Measurements from ENCODE around the gene ARHGEF7.
"Not testable (repeated sequence)": the region's sequence is repeated elsewhere in the genome, so short reads cannot be mapped to it uniquely, and the experiment has no call there.

The ARHGEF7 gene

DNA sequence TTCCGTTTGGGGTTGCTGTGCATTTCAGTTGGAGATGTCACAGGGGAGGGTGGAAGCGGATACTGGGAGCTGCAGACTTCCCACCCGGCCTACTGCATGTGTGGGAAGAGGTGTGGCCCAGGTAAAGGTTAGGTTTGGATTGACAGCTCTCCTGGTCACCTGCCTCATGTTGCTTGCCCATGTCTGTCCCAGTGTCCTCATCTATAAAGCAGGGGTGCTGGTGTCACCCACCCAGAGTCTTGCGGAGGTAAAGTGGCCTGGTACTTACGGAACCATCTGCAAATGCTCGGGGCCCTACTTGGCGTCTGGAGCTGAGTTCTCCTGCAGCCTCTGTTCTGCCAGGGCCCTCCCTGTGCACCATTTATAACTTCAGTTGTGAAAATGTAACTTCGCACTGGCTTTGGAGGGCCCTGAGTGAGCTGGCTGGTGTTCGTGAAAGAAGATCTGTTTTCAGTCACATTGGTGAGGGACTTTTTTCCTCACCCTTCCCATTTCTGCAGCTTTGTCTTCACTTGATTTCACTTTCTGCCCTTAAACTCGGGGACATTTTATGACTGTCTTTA, 140.2 kb downstream of the ARHGEF7 start:
- H3K4me3 ChIP-seq (ENCODE audit: low read length), result no peak overlapping the region
- no peak for TF ChIP-seq ZNF274 (IDR thresholded peaks at IDR 0.05; ENCODE audit: low read depth, low read length)

DNA sequence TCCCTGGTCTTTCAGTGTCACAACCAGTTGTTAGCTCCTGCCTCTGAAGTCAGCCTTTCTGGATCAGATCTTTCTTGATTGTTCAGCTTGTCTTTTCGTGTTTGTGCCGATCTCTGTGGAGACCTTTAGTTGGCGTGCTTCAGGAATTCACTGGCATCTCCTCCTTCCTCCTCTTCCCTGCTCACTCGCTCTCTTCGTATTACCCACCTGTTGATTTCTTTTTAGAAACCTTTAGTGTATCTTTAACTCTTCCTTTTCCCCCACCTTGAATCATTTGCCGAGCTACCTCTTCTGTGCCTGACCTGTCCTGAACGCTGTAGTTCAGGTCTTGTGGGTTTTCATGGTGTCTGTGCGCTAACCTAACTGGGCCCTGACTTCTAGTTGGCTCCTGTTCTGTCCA, 141.3 kb downstream of the ARHGEF7 start:
- TF ChIP-seq ZNF274 (IDR thresholded peaks at IDR 0.05; ENCODE audit: low read depth, low read length), result no peak
- H3K4me3 ChIP-seq (ENCODE audit: low read length), result no peak overlapping the region

DNA sequence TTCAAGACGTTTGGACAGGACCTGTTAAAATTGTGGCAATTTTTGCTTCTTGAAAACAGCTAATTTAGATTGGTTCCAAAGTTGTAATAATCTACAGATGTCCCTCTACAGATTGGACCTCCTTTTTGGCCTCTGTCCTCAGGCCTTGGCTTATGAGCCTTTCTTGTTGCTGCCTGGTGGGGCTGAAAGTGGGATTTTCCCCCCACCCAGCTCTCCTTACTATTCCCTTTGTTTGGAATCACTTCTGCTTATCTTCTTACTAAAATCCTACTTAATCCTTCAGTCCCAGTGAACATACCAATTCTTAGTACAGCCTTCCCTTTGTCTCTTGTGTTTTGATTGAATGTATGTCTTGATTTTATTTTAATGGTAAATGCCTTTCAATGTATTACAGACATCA, 141.8 kb downstream of the ARHGEF7 start:
- H3K4me3 ChIP-seq (ENCODE audit: low read length), result no peak overlapping the region
- TF ChIP-seq ZNF274 (IDR thresholded peaks at IDR 0.05; ENCODE audit: low read depth, low read length), result no peak

DNA sequence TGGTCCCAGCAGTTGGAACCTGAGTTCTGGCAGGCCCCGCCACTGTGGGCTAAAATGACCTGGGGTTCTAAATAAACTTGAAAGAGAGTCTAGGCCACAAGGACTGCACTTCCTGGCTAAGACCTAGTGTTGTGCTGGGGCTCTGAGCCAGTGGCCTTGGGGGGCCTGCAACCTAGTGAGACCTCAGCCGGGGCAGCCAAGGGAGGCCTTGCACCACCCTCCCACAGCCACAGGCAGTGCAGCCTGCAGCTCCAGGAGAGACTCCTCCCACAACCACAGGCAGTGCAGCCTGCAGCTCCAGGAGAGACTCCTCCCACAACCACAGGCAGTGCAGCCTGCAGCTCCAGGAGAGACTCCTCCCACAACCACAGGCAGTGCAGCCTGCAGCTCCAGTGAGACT, 142.8 kb downstream of the ARHGEF7 start:
- H3K4me3 ChIP-seq (ENCODE audit: low read length), result not testable (repeated sequence)

DNA sequence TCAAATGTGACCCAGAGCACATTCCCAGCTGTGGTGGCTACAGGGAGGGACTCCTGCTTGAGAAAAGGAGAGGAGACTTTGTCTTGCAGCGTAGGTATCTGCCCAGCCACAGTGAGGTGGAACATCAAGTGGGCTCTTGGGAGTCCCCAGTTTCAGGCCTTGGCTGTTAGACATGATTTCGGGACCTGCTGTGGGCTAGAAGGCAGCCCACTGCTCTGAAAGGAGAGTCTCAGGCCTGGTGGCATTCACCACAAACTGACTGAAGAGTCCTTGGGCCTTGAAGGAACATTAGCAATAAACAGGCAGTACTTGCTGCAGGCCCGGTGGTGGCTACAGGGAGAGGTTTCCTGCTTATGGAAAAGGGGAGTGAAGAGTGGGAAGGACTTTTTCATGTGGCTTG, 143.5 kb downstream of the ARHGEF7 start:
- H3K4me3 ChIP-seq (ENCODE audit: low read length), result no peak overlapping the region
- TF ChIP-seq ZNF274 (IDR thresholded peaks at IDR 0.05; ENCODE audit: low read depth, low read length), result no peak

DNA sequence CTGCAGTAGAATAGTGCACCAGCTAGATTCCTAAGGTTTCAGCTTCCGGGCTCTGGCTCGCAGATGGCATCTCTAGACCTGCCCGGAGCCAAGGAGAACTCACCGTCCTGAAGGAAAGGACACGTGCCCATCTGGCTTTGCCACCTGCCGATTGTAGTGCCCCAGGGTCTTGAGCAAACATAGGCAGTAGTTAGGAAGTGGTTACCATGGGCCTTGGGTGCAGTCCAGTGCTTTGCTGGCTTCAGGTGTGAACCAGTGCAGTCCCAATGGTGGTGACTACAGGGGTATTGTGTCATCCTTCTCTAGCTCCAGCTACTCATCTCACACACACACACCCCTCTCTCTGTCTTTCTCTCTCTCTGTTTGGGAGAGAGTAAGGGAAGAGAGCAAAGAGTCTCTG, 143.9 kb downstream of the ARHGEF7 start:
- TF ChIP-seq ZNF274 (IDR thresholded peaks at IDR 0.05; ENCODE audit: low read depth, low read length), result no peak
- no peak overlapping the region for H3K4me3 ChIP-seq (ENCODE audit: low read length)

DNA sequence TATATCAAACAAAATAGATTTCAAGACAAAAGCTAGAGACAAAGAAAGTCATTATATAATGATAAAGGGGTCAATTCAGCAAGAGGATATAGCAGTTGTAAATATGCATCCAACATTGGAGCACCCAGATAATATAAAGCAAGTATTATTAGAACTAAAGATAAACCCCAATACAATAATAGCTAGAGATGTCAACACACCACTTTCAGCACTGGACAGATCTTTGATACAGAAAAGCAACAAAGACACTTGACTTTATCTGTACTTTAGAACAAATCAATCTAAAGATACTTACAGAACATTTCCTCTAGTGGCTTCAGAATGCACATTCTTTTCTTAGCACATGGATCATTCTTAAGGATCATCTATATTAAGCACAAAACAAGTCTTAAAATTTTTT, 146.2 kb downstream of the ARHGEF7 start:
- no peak overlapping the region for H3K4me3 ChIP-seq (ENCODE audit: low read length)
- no peak for TF ChIP-seq ZNF274 (IDR thresholded peaks at IDR 0.05; ENCODE audit: low read depth, low read length)

DNA sequence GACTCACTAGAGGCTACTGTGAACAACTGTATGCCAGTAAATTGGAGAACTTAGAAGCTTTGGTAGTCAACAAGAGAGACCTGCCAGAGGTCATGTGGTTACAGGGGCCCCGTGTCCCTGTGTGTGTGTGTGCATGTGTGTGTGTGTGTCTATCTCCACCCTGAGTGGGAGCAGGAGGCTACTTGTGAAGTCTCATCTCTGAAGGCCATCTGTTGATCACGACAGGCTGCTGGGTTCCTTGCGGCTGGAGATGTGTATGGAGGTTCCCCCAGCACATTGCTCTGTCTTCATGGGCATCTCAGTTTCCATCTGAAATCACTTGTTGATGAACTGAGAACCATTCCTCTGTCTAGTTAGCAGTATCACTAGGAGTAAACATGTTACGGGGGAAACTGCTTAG, 147.2 kb downstream of the ARHGEF7 start:
- no peak overlapping the region for H3K4me3 ChIP-seq (ENCODE audit: low read length)
- TF ChIP-seq ZNF274 (IDR thresholded peaks at IDR 0.05; ENCODE audit: low read depth, low read length), result no peak

DNA sequence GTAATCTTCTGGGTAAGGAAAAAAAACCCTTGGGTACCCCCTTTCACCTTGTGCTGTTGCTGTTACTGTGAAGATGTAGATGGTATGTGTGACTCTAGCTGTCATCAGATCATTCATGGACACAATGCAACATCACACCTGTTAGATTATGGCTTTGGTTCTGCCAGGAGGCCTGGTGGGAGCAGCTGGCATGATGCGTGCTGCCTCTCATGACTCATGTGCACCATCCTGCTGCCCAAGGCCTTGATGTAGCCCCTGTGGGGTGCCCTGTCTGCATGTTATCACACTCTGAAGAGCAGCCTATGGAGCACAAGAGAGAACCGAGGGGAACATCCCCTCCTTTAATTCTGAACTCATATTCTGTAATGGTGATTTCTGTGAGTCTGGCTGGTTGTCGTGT, 147.6 kb downstream of the ARHGEF7 start:
- H3K4me3 ChIP-seq (ENCODE audit: low read length), result no peak overlapping the region
- TF ChIP-seq ZNF274 (IDR thresholded peaks at IDR 0.05; ENCODE audit: low read depth, low read length), result no peak

DNA sequence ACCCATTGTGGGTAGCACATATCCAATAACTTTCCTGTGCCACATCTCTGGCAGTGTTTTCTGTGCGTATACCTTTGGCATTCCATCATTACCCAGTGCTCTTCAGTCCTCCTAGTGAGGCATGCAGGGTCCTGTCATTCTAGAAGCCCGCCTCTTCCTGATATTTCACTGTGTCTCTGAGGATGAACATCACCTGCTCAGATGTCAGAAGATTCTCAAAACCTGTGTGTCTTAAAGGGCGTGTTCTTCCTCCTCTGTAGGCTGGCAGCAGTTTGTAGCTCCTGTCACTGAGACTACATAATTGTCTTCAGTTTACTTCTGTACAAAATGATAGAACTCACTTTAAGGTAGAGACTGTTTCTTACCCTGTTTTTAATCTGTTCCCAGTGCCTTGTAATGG, 148.5 kb downstream of the ARHGEF7 start:
- TF ChIP-seq ZNF274 (IDR thresholded peaks at IDR 0.05; ENCODE audit: low read depth, low read length), result no peak
- no peak overlapping the region for H3K4me3 ChIP-seq (ENCODE audit: low read length)

DNA sequence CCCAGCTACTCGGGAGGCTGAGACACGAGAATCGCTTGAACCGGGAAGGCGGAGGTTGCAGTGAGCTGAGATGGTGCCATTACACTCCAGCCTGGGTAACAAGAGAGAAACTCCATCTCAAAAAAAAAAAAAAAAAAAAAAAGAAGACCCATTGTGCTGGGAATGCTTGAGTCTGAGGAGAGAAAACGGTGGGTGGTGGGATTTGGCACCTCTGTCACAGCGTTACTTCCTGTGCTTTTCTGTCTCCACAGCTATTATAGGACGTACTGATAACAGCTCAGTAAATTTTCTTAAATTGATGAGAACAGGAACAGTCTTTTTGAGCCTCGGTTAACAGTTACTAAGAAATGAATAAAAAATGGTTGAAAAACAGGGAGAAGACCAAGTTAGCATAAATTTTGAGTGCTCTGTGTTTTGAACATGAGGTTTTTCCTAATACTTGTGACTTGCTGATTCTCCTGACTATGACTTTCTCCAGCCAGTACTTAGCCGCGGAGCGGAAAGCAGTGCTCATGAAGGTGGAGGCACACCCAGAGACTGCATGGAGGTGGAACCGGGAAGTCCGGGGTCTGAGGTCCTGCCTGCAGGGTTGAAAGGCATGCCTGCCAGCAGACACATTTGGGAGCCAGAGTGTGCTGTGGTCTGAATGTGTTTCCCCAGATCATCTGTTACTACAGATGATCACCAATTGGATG, 150.0 kb downstream of the ARHGEF7 start:
- H3K4me3 ChIP-seq (ENCODE audit: low read length), result no peak overlapping the region
- no peak for TF ChIP-seq ZNF274 (IDR thresholded peaks at IDR 0.05; ENCODE audit: low read depth, low read length)

DNA sequence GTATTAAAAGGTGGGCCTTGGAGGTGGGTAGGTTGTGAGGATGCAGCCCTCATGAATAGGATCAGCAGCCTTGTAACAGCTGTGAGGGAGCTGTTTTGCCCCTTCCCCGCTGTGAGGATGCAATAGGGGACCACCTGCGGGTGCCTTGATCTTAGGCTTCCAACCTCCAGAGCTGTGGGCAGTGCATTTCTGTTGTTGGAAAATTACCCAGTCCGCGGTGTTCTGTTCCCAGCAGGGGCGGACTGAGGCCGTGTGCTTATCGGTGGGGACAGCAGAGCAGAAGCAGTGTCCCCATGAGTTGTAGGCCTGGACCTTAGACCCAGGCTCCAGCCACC, 150.6 kb downstream of the ARHGEF7 start:
- no peak for TF ChIP-seq ZNF274 (IDR thresholded peaks at IDR 0.05; ENCODE audit: low read depth, low read length)
- H3K4me3 ChIP-seq (ENCODE audit: low read length), result no peak overlapping the region

DNA sequence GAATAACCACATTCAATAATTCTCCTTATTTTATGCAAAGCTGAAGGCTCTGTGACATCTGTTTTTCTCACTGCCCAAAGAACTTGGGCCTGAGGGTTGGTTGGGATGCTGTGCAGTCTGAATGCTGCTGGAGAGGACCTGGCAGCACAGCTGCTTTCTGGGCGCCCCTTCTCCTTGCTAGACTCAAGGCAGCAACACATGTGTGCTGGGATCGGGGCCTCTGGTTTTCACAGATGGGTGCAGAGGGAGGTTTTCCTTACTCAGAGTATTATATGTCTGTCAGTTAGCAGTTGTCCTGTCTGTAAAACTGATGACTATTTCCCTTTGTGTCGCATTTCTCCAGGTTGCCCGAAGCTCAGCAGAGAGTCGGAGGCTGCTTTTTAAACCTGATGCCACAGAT, 152.1 kb downstream of the ARHGEF7 start:
- TF ChIP-seq ZNF274 (IDR thresholded peaks at IDR 0.05; ENCODE audit: low read depth, low read length), result no peak
- H3K4me3 ChIP-seq (ENCODE audit: low read length), result no peak overlapping the region

DNA sequence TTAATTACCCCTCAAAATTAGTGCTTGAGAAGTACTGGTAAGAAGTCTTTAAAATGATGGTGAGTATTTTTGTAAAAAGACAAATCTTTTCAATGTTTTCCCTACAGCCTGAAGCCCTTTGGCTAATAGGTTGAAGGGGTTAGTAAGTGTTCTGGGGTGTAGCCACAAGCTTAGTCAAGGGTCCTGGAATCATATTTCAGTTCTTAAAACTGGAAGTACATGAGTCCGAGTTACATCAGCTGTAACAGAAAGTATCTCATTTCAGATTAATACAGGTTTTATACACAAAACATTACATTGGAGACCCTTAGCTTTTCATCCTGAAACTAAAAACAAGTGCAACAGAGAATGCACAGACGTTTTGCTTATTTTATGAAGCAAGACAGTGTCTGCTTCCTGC, 152.7 kb downstream of the ARHGEF7 start:
- H3K4me3 ChIP-seq (ENCODE audit: low read length), result no peak overlapping the region
- no peak for TF ChIP-seq ZNF274 (IDR thresholded peaks at IDR 0.05; ENCODE audit: low read depth, low read length)

DNA sequence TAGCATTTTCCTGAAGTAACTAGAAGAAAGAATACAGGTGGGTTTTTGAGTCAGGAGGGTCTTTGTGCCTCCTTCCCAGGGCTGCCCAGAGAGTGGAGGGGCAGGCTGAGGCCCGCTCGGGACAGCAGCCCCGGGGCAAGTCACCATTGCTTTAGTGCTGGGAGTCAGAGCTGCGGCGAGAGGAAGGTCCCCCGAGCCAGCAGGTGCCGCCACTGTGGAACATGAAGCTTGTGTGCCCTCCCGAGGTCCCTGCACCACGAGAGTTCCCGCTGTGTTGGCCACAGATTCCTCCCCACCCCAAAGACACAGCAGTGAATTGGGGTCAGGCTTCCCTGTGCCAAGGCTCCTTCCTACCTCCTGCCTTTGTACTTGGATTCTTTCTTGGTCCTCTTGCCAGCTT, 154.4 kb downstream of the ARHGEF7 start:
- no peak for TF ChIP-seq ZNF274 (IDR thresholded peaks at IDR 0.05; ENCODE audit: low read depth, low read length)
- H3K4me3 ChIP-seq (ENCODE audit: low read length), result no peak overlapping the region

DNA sequence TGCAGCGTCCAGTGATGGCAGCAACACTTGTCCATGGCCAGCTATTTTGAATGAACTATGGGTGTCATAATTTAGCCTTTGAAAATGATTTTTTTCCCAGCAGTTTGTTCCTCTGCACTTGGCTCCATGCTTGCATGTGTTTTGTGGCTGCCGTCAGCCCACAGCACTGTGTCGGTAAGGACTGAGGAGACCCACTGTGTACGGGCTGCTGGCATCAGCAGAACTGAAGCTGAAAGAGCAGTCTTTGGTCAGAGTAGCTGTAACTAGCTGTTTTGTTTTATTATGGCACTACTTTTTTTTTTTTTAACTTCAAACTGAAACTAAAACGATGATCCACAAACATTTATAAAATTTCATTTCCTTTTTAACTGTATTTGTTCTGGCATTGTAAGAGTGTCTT, 155.0 kb downstream of the ARHGEF7 start:
- TF ChIP-seq ZNF274 (IDR thresholded peaks at IDR 0.05; ENCODE audit: low read depth, low read length), result no peak
- no peak overlapping the region for H3K4me3 ChIP-seq (ENCODE audit: low read length)
